Skeletal muscle satellite cell (primary cell): Measurements from ENCODE around the gene DNAJC2.
A peak's percentile ranks its signal among the peaks of the same experiment; 100 is the strongest.
"Not testable (repeated sequence)": the region's sequence is repeated elsewhere in the genome, so short reads cannot be mapped to it uniquely, and the experiment has no call there.

Experiments
- H3K27me3 ChIP-seq: 2 replicates; pipeline ENCODE4 v1.7.0; 2013; ENCODE audit warnings: low read length; ENCODE audit not compliant: control insufficient read depth, insufficient read depth
- H3K36me3 ChIP-seq: 2 replicates; pipeline ENCODE4 v1.7.0; 2013; ENCODE audit warnings: mild to moderate bottlenecking, control low read depth, low read length; ENCODE audit not compliant: insufficient read depth
- H3K4me1 ChIP-seq: 2 replicates; pipeline ENCODE4 v1.7.0; 2013; ENCODE audit warnings: low read length; ENCODE audit not compliant: control insufficient read depth, insufficient read depth
- H3K4me2 ChIP-seq: 2 replicates; pipeline ENCODE4 v1.7.0; 2013; ENCODE audit warnings: mild to moderate bottlenecking, low read length
- H3K4me3 ChIP-seq: 2 replicates; pipeline ENCODE4 v1.7.0; 2013; ENCODE audit warnings: low read length
- H3K9ac ChIP-seq: 2 replicates; pipeline ENCODE4 v1.7.0; 2013; ENCODE audit warnings: mild to moderate bottlenecking, low read depth, low read length, moderate library complexity
- H3K9me3 ChIP-seq: replicated peaks from 2 replicates; pipeline ENCODE4 v1.7.0; 2013; ENCODE audit warnings: mild to moderate bottlenecking, control low read depth, low read length

The DNAJC2 gene

DNA sequence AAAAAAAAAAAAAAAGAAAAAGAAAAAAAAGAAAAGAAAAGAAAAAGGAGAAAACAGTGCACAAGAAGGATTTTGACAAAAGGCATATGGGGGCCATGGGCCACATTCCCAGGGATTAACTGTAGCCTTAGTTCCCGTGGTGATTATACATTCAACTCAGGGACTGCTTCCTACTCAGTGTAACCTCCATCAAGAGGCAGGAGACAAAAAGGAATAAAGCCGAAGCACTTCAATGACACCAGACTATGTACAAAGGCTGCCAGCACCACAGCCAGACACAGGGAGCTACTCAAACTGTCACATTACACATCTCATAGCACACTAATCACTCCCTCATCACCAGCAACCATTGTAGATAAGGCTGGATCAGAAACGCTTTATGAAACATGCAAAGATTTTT, 52.4 kb downstream of the DNAJC2 start:
- no peak overlapping the region for H3K9ac ChIP-seq
- H3K9me3 ChIP-seq, result no peaks in the 10 kb centered on the region
- no peaks in the 10 kb centered on the region for H3K36me3 ChIP-seq
- no peak overlapping the region for H3K4me3 ChIP-seq
- H3K4me2 ChIP-seq, result no peak overlapping the region
- peaks cover 4% of the 10 kb centered on the region for H3K4me1 ChIP-seq
- no peaks in the 10 kb centered on the region for H3K27me3 ChIP-seq

DNA sequence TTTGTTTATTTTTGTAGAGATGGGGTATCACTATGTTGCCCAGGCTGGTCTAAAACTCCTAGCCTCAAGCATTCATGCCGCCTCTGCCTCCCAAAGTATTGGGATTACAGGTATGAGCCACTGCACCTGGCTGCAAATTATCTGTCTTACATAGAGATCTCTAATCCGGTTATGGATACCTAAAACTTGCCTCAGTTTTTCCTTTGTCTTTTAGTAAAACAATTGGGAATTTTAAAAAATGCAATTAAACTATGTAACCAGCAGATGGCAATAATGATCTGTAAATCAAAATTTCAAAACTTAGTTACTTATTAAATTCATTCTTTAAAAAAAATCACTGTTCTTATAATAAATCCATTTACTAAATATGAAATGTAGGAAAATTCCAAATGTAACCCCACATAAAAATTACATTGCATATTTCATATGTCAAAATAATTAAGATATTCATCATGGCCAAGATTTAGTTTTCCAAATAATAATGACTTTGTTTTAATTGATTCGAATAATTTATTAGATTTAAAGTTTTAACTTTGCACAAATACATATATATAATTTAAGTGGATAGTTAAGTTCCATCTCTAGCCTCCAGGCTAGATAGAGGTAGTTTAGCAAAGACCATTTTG, 61.7 kb downstream of the DNAJC2 start:
- H3K4me2 ChIP-seq, H3K4me1 ChIP-seq: not testable (repeated sequence)

GRCh38 chr7:103280803-103281155, 63.8 kb downstream of the DNAJC2 start:
- H3K9me3 ChIP-seq, H3K36me3 ChIP-seq, H3K27me3 ChIP-seq, H3K4me1 ChIP-seq: not testable (repeated sequence)
- Histone ChIP-seq H3K4me2 (peak overlapping the region; percentile 98), H3K9ac (peak overlapping the region; percentile 30), H3K4me3 (peak overlapping the region; percentile 82)

More for the DNA sequence above, 61.7 kb downstream of the DNAJC2 start:
- H3K9me3 ChIP-seq, H3K36me3 ChIP-seq, H3K4me3 ChIP-seq, H3K27me3 ChIP-seq, H3K9ac ChIP-seq: not testable (repeated sequence)

- not testable (repeated sequence) for H3K36me3 ChIP-seq, H3K9me3 ChIP-seq, H3K4me1 ChIP-seq, H3K27me3 ChIP-seq
- H3K4me2 ChIP-seq, result peak overlapping the region; percentile 98
- H3K4me3 ChIP-seq, result peak overlapping the region; percentile 82
- peak overlapping the region; percentile 62 for H3K9ac ChIP-seq
These were observed 64.4 kb downstream of the DNAJC2 start for GRCh38 chr7:103279963-103280802.

DNA sequence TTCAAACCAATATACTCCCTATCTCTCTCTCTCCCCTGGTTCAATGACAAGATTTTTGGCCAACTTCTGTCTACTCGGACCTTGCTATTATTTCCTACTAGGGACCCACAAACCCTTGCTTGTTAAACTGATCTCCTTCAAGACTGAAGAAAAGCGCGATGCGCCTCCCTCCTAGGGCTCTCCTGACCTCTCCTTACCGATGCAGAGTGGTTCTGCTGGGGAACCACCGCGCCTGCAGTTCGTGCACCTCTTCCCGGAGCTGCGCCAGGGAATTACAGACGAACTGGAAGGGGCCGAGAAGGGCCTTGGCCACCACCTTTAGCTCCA, 65.0 kb downstream of the DNAJC2 start:
- H3K27me3 ChIP-seq, H3K9me3 ChIP-seq, H3K4me1 ChIP-seq, H3K36me3 ChIP-seq: not testable (repeated sequence)
- H3K4me3 ChIP-seq, result peak overlapping the region; percentile 82
- H3K9ac ChIP-seq, result peak overlapping the region; percentile 62
- peak overlapping the region; percentile 98 for H3K4me2 ChIP-seq

GRCh38 chr7:103278195-103278594, 66.4 kb downstream of the DNAJC2 start:
- H3K9me3 ChIP-seq, H3K4me3 ChIP-seq, H3K36me3 ChIP-seq, H3K4me1 ChIP-seq, H3K4me2 ChIP-seq, H3K27me3 ChIP-seq, H3K9ac ChIP-seq: not testable (repeated sequence)

DNA sequence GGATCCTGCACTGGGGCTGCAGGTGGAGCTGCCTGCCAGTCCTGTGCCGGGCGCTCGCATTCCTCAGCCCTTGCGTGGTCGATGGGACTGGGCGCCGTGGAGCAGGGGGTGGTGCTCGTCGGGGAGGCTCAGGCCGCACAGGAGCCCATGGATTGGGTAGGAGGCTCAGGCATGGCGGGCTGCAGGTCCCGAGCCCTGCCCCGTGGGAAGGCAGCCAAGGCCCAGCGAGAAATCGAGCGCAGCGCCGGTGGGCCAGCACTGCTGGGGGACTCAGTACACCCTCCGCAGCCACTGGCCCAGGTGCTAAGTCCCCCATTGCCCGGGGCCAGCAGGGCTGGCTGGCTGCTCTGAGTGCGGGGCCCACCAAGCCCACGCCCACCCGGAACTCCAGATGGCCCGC, 69.7 kb downstream of the DNAJC2 start:
- H3K9ac ChIP-seq, H3K4me1 ChIP-seq, H3K4me2 ChIP-seq, H3K9me3 ChIP-seq, H3K4me3 ChIP-seq, H3K27me3 ChIP-seq, H3K36me3 ChIP-seq: not testable (repeated sequence)

GRCh38 chr7:103273374-103273773, 71.2 kb downstream of the DNAJC2 start:
- not testable (repeated sequence) for H3K36me3 ChIP-seq, H3K9me3 ChIP-seq, H3K4me1 ChIP-seq, H3K27me3 ChIP-seq, H3K4me2 ChIP-seq, H3K9ac ChIP-seq, H3K4me3 ChIP-seq

- not testable (repeated sequence) for H3K36me3 ChIP-seq, H3K4me1 ChIP-seq, H3K27me3 ChIP-seq, H3K9ac ChIP-seq, H3K9me3 ChIP-seq, H3K4me3 ChIP-seq, H3K4me2 ChIP-seq
These were observed 78.3 kb downstream of the DNAJC2 start for GRCh38 chr7:103266229-103266628.

GRCh38 chr7:103264054-103264453, 80.5 kb downstream of the DNAJC2 start:
- H3K9me3 ChIP-seq, H3K36me3 ChIP-seq, H3K4me2 ChIP-seq, H3K27me3 ChIP-seq, H3K4me1 ChIP-seq, H3K9ac ChIP-seq, H3K4me3 ChIP-seq: not testable (repeated sequence)
